ENCODE measurements around the gene MEIKIN. TPM values are rescaled to one million over a fixed set of nuclear protein-coding genes. Genes with fewer than 3 reads are reported as not detected.
"Not testable (repeated sequence)": the region's sequence is repeated elsewhere in the genome, so short reads cannot be mapped to it uniquely, and the experiment has no call there.

MEIKIN gene
- total and polyA plus RNA-seq, 3 experiments from 2014 or later = 0.53 to 0.69 TPM; not detected in 1

GRCh38 chr5:131848662-131849061 lies 96.8 kb downstream of the MEIKIN start:
- DNase-seq = no peak
- H3K4me3 Mint-ChIP-seq = no peak overlapping the region
- Histone ChIP-seq H3K36me3 (ENCODE audit: insufficient read depth, low read length) (no peaks in the 10 kb centered on the region), H3K4me3 (ENCODE audit: low read length) (no peak overlapping the region), H3K27ac (ENCODE audit: low read depth, low read length) (no peak overlapping the region), H3K9me3 (ENCODE audit: low read length) (peaks cover 7% of the 10 kb centered on the region), H3K27me3 (ENCODE audit: insufficient read depth, low read length, poor library complexity, severe bottlenecking) (no peaks in the 10 kb centered on the region), H3K4me1 (ENCODE audit: insufficient read depth, low read length) (peaks cover under 1% of the 10 kb centered on the region)
- peaks cover 49 to 57% (median 55%) of the 10 kb centered on the region in 5 donors for H3K9me3 Mint-ChIP-seq
- no peak overlapping the region for H3K27ac Mint-ChIP-seq
- peaks cover 0 to 4% of the 10 kb centered on the region in 2 donors for H3K27me3 Mint-ChIP-seq
- CTCF ChIA-PET = no interaction called here
- peaks cover 7 to 68% (median 16%) of the 10 kb centered on the region in 3 donors for H3K36me3 Mint-ChIP-seq
- peaks cover 4 to 7% (median 6%) of the 10 kb centered on the region in 3 donors for H3K4me1 Mint-ChIP-seq
- POLR2A ChIA-PET = no interaction called here

DNA sequence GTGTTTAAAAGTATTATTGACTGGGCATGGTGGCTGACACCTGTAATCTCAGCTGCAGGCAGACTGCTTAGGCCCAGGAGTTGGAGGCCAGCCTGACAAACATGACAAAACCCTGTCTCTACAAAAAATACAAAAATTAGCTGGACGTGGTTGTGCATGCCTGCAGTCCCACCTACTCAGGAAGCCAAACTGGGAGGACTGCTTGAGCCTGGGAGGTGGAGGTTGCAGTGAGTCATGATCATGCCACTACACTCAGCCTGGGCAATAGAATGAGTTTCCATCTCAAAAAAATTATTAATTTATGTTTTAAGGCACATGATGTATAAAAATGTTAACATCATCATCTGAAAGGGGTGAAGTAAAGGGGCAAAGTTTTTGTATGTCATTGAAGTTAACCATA lies 98.9 kb downstream of the MEIKIN start:
- peaks cover 46 to 75% (median 59%) of the 10 kb centered on the region in 5 donors for H3K9me3 Mint-ChIP-seq
- Histone ChIP-seq H3K4me3 (ENCODE audit: low read length) (no peak overlapping the region), H3K9me3 (ENCODE audit: low read length) (peaks cover 7% of the 10 kb centered on the region), H3K27ac (ENCODE audit: low read depth, low read length) (no peak overlapping the region), H3K36me3 (ENCODE audit: insufficient read depth, low read length) (no peaks in the 10 kb centered on the region), H3K4me1 (ENCODE audit: insufficient read depth, low read length) (no peaks in the 10 kb centered on the region), H3K27me3 (ENCODE audit: insufficient read depth, low read length, poor library complexity, severe bottlenecking) (no peaks in the 10 kb centered on the region)
- ChIA-PET POLR2A (no interaction called here), CTCF (interaction anchor here (0.6 kb wide), 1 partner anchor 17 kb away, joined by 3 read pairs; no protein-coding TSS in a partner anchor)
- H3K4me3 Mint-ChIP-seq = no peak overlapping the region
- peaks cover 4 to 76% (median 16%) of the 10 kb centered on the region in 3 donors for H3K36me3 Mint-ChIP-seq
- peaks cover 0 to 7% of the 10 kb centered on the region in 2 donors for H3K27me3 Mint-ChIP-seq
- H3K27ac Mint-ChIP-seq = no peak overlapping the region
- no peaks in the 10 kb centered on the region for H3K4me1 Mint-ChIP-seq
- DNase-seq = no peak

DNA sequence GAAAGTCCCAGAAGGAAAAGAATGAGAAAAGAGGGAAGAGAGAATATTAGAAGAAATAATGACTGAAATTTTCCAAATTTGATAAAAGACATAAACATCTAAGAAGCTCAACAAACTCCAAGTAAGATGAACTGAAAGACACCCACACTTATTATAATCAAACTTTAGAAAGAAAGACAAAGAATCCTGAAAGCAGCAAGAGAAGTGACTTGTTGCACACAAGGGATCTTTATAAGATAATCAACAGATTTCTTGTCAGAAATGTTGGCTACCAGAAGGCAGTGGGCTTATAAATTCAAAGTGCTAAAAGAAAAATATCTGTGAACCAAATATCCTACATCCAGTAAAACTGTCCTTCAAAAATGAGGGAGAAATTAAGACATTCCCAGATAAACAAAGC lies 99.6 kb downstream of the MEIKIN start:
- H3K36me3 ChIP-seq (ENCODE audit: insufficient read depth, low read length) = no peaks in the 10 kb centered on the region
- H3K27me3 ChIP-seq (ENCODE audit: insufficient read depth, low read length, poor library complexity, severe bottlenecking) = no peaks in the 10 kb centered on the region
- H3K4me1 ChIP-seq (ENCODE audit: insufficient read depth, low read length) = no peaks in the 10 kb centered on the region
- DNase-seq = no peak
- peaks cover 7% of the 10 kb centered on the region for H3K9me3 ChIP-seq (ENCODE audit: low read length)
- H3K4me3 Mint-ChIP-seq = no peak overlapping the region
- ChIA-PET CTCF (interaction anchor here (0.6 kb wide), 1 partner anchor 18 kb away, joined by 3 read pairs; no protein-coding TSS in a partner anchor), POLR2A (no interaction called here)
- peaks cover 47 to 76% (median 60%) of the 10 kb centered on the region in 5 donors for H3K9me3 Mint-ChIP-seq
- H3K36me3 Mint-ChIP-seq = peaks cover 4 to 76% (median 16%) of the 10 kb centered on the region in 3 donors
- H3K4me3 ChIP-seq (ENCODE audit: low read length) = no peak overlapping the region
- no peak overlapping the region for H3K27ac Mint-ChIP-seq
- peaks cover under 1 to 7% of the 10 kb centered on the region in 2 donors for H3K27me3 Mint-ChIP-seq
- no peak overlapping the region for H3K27ac ChIP-seq (ENCODE audit: low read depth, low read length)
- no peaks in the 10 kb centered on the region for H3K4me1 Mint-ChIP-seq

DNA sequence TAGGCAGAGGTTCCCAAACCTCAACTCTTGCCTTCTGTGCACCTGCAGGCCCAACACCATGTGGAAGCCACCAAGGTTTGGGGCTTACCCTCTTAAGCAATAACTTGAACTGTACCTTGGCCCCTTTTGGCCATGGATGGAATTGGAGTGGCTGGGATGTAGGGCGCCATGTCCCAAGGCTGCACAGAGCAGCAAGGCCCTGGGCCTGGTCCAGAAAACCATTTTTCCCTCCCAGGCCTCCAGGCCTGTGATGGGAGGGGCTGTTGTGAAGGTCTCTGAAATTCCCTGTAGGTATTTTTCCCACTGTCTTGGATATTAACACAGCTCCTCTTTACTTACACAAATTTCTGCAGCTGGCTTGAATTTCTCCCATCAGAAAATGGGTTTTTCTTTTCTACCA lies 102.5 kb downstream of the MEIKIN start:
- H3K36me3 Mint-ChIP-seq = peaks cover 8 to 80% (median 9%) of the 10 kb centered on the region in 3 donors
- H3K27ac Mint-ChIP-seq; POLR2A ChIA-PET; H3K9me3 ChIP-seq (ENCODE audit: low read length); H3K4me1 Mint-ChIP-seq; H3K27me3 Mint-ChIP-seq; H3K36me3 ChIP-seq (ENCODE audit: insufficient read depth, low read length); DNase-seq; H3K27ac ChIP-seq (ENCODE audit: low read depth, low read length); H3K27me3 ChIP-seq (ENCODE audit: insufficient read depth, low read length, poor library complexity, severe bottlenecking); H3K4me3 Mint-ChIP-seq; H3K4me1 ChIP-seq (ENCODE audit: insufficient read depth, low read length); H3K4me3 ChIP-seq (ENCODE audit: low read length): not testable (repeated sequence)
- peaks cover 41 to 78% (median 62%) of the 10 kb centered on the region in 5 donors for H3K9me3 Mint-ChIP-seq
- CTCF ChIA-PET = interaction anchor here (0.9 kb wide), 1 partner anchor 15 kb away, joined by 3 read pairs; no protein-coding TSS in a partner anchor

- H3K27me3 Mint-ChIP-seq; CTCF ChIA-PET; H3K9me3 Mint-ChIP-seq; H3K36me3 ChIP-seq (ENCODE audit: insufficient read depth, low read length); DNase-seq; POLR2A ChIA-PET; H3K27ac ChIP-seq (ENCODE audit: low read depth, low read length); H3K27me3 ChIP-seq (ENCODE audit: insufficient read depth, low read length, poor library complexity, severe bottlenecking); H3K27ac Mint-ChIP-seq; H3K9me3 ChIP-seq (ENCODE audit: low read length); H3K4me3 Mint-ChIP-seq; H3K4me3 ChIP-seq (ENCODE audit: low read length); H3K4me1 ChIP-seq (ENCODE audit: insufficient read depth, low read length): not testable (repeated sequence)
- peaks cover 5 to 13% (median 7%) of the 10 kb centered on the region in 3 donors for H3K4me1 Mint-ChIP-seq
- H3K36me3 Mint-ChIP-seq = peaks cover 0 to 18% (median 3%) of the 10 kb centered on the region in 3 donors
Measured at GRCh38 chr5:131832702-131833101, 112.8 kb downstream of the MEIKIN start.

DNA sequence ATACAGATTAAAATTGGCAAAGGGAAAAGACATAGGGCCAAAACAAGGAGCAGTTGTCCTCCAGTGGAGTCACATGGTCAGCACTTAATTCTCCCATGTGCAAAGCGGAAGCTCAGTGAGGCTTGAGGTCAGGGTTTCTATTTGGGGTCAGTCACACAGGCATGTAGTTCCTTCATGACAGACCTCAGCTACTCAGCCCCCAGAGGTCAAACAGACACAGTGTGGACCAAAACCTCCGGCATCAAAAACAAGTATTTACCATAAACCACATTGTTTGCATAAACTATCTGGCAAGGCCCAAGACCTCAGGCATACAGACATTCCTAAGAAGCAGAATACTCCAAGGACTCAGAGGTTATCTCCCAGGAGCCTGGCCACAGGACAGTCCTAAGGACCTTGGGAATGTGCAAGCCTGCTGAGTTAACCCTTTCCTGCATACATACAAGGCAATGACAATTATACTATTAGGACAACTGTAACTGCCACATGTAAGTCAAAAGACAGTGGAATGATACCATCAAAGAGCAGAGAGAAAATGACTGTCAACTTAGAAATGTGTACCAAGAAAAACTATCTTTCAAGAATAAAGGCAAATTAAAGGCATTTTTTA lies 120.0 kb downstream of the MEIKIN start:
- Mint-ChIP-seq H3K36me3 (peaks cover 0 to 31% (median 2%) of the 10 kb centered on the region in 3 donors), H3K27ac (no peak overlapping the region), H3K27me3 (peaks cover 0 to 15% of the 10 kb centered on the region in 2 donors), H3K4me3 (no peak overlapping the region), H3K4me1 (peaks cover 2 to 11% (median 7%) of the 10 kb centered on the region in 3 donors), H3K9me3 (peaks cover 0 to 3% (median 0%) of the 10 kb centered on the region in 5 donors)
- H3K4me1 ChIP-seq (ENCODE audit: insufficient read depth, low read length) = no peaks in the 10 kb centered on the region
- H3K27ac ChIP-seq (ENCODE audit: low read depth, low read length) = no peak overlapping the region
- no peak overlapping the region for H3K4me3 ChIP-seq (ENCODE audit: low read length)
- POLR2A ChIA-PET = no interaction called here
- no peak for DNase-seq
- H3K27me3 ChIP-seq (ENCODE audit: insufficient read depth, low read length, poor library complexity, severe bottlenecking) = no peaks in the 10 kb centered on the region
- CTCF ChIA-PET = no interaction called here
- no peaks in the 10 kb centered on the region for H3K36me3 ChIP-seq (ENCODE audit: insufficient read depth, low read length)
- no peaks in the 10 kb centered on the region for H3K9me3 ChIP-seq (ENCODE audit: low read length)

DNA sequence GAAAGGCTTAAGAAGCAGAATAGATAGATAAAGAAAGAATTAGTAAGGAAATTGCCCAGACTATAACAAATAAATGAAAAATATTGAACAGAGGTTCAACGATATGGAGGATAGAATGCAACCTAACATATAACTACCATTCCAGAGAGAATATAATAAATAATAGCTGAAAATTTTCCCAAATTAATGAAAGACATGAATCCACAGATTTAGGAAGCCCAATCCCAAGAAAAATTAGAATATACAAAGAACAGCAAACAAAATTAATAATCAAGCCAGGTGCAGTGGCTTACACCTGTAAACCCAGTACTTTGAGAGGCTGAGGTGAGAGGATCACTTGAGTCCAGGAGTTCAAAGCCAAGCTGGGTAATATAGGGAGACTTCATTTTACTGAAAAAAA lies 120.8 kb downstream of the MEIKIN start:
- H3K4me3 ChIP-seq (ENCODE audit: low read length) = no peak overlapping the region
- no peaks in the 10 kb centered on the region for H3K27me3 ChIP-seq (ENCODE audit: insufficient read depth, low read length, poor library complexity, severe bottlenecking)
- DNase-seq = no peak
- Mint-ChIP-seq H3K4me1 (peaks cover 2 to 5% (median 5%) of the 10 kb centered on the region in 3 donors), H3K27me3 (peaks cover 0 to 15% of the 10 kb centered on the region in 2 donors), H3K36me3 (peaks cover 0 to 31% (median 2%) of the 10 kb centered on the region in 3 donors), H3K27ac (no peak overlapping the region), H3K9me3 (peaks cover 0 to 3% (median 0%) of the 10 kb centered on the region in 5 donors), H3K4me3 (no peak overlapping the region)
- no peak overlapping the region for H3K27ac ChIP-seq (ENCODE audit: low read depth, low read length)
- H3K9me3 ChIP-seq (ENCODE audit: low read length) = no peaks in the 10 kb centered on the region
- no peaks in the 10 kb centered on the region for H3K36me3 ChIP-seq (ENCODE audit: insufficient read depth, low read length)
- ChIA-PET CTCF (no interaction called here), POLR2A (no interaction called here)
- H3K4me1 ChIP-seq (ENCODE audit: insufficient read depth, low read length) = no peaks in the 10 kb centered on the region

DNA sequence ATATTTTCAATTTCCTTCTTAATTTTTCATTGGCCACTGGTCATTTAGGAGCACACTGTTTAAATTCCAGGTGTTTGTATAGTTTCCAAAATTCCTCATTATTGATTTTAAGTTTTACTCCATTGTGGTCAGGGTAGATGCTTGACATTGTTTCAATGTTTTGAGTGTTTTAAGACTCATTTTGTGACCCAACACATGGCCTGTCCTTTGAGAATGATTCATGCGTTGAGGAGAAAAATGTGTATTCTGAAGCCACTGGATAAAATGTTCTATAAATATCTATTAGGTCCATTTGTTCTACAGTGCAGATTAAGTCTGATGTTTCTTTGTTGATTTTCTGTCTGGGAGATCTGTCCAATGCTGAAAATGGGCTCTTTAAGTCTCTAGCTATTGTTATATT lies 124.2 kb downstream of the MEIKIN start:
- H3K27me3 Mint-ChIP-seq = peaks cover 0 to 13% of the 10 kb centered on the region in 2 donors
- ChIA-PET CTCF (no interaction called here), POLR2A (no interaction called here)
- no peak for DNase-seq
- Histone ChIP-seq H3K36me3 (ENCODE audit: insufficient read depth, low read length) (no peaks in the 10 kb centered on the region), H3K27ac (ENCODE audit: low read depth, low read length) (no peak overlapping the region), H3K9me3 (ENCODE audit: low read length) (no peaks in the 10 kb centered on the region), H3K4me1 (ENCODE audit: insufficient read depth, low read length) (no peaks in the 10 kb centered on the region), H3K4me3 (ENCODE audit: low read length) (no peak overlapping the region), H3K27me3 (ENCODE audit: insufficient read depth, low read length, poor library complexity, severe bottlenecking) (no peaks in the 10 kb centered on the region)
- peaks cover 4 to 15% (median 13%) of the 10 kb centered on the region in 3 donors for H3K4me1 Mint-ChIP-seq
- H3K36me3 Mint-ChIP-seq = peaks cover 0 to 22% (median 2%) of the 10 kb centered on the region in 3 donors
- H3K9me3 Mint-ChIP-seq = no peaks in the 10 kb centered on the region
- H3K27ac Mint-ChIP-seq = no peak overlapping the region
- no peak overlapping the region for H3K4me3 Mint-ChIP-seq
